T follicular helper cell (primary cell): Measurements from ENCODE around the gene KRT72.
"Not testable (repeated sequence)": the region's sequence is repeated elsewhere in the genome, so short reads cannot be mapped to it uniquely, and the experiment has no call there.

ENCODE experiments used
- DNase-seq: peaks from one replicate; pipeline ENCODE4 v3.0.0-alpha.2; 2020; ENCODE audit warnings: low read depth

The KRT72 gene

DNA sequence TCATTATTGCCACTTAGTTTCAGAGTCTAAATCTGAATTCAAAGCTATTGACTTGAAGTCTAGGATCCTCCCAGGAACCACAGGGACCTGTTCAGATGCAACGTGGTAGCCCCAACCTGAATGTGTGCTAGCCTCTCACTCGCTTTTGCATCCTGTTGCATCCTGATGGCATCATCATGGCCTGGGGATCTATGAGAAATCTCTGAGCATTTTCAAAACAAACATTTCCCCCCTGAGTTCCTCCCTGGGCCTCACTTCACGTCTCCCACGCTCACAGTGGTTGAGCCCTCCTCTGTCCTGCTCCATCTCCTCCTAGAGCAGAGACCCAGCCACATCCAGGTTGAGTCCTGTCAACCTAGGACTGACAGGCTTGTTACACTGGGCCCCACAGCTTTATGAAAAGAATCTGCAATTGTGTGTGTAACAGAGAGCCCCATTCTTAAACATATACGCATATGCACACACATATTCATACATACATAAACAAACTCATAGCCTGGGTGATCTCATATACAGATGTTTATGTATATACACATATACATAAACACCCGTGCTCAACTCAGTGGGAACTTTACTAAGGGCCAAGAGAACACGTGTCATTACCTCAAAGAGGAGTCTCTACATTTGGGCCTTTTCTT, 5.4 kb upstream of the KRT72 start:
- DNase-seq = no peak

DNA sequence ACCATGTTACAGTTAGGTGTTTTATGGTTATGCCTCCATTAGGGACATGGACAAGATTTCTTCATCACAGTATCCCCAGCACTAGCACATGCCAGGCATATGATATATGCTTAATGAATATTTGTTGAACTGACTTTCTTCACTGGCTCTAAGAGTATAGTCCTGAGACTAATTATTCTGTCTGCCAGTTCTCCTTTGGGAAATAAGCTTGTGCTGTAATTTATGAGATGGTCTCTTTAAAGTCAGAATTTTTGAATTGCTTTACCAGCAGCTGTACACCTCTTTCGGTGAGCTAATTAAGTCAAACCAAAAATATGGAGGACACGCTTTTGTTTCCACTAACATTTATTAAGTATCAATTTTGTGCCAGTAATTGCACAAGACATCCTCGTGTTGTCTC, 4.8 kb upstream of the KRT72 start:
- no peak for DNase-seq

- DNase-seq = no peak
Measured at GRCh38 chr12:52605542-52605941, 4.3 kb upstream of the KRT72 start.

- DNase-seq = no peak
Measured at GRCh38 chr12:52604859-52605258, 3.6 kb upstream of the KRT72 start.

DNA sequence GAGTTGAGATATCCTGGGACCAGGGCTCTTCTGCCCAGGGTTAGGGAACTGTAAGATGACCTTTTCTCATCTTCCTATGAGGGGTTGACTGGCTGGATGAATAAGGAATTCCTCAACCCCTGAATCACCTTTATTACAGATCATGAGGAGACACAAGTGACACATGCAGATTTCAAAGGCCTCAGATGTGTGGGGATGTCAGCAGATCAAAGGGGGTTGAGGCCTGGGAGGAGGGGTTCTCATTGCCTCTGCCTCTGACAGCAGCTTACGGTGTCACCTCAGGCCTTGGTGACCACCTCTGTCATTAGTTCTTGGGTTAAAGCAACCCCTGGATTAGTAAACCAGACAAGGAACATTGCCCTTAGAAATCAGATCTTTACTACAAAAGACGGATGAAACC, 2.1 kb upstream of the KRT72 start:
- no peak for DNase-seq

DNA sequence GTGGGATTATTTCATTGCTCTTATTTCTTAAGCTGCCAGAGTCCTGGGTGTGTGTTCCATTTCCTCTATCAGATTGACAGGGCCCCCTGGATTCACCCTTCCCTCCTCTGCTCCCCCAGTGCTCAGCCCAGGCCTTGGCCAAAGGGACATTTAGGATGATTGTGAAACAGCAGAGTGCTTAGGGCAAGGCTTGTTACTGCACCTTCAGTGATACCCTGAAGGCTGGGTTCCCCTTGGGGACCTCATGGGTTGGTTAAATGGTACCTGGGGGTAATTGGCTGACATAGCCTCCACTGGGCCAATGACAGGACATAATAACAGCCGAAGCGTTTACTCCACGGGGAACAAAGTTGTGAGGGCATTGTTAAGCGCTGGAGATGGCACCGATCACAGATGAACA, 1.3 kb upstream of the KRT72 start:
- DNase-seq = no peak

DNA sequence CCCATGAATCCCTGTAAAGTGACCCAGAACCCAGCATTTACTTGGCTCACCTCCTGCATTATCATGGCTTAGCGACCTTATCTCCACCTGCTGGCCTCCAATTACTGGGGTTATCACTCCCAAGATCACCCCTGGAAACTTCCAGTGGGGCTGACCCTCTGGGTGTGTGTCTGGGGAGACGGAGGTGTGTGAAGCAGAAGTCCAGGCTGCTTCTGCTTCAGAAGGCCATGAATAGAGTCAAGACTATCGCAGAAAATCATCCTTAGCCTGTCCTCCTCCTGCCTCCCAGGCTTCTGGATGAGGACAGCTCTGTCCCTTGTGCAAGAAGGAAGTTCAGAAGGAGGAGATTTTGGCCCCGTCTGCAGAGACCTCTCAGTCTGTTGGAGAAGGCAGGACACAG, 408 bp upstream of the KRT72 start:
- no peak for DNase-seq

DNA sequence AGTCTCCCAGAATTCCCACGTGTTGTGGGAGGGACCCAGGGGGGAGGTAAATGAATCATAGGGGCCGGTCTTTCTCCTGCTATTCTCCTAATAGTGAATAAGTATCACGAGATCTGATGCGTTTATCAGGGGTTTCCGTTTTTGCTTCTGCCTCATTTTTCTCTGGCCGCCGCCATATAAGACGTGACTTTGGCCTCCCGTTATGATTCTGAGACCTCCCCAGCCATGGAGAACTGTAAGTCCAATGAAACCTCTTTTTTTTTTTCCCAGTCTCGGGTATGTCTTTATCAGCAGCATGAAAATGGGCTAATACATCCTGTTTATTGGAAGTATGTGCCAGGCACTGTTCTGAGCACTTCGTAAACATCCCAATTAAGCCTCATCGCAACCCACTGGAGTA, 788 bp downstream of the KRT72 start:
- no peak for DNase-seq

GRCh38 chr12:52600071-52600470, 1.2 kb downstream of the KRT72 start:
- DNase-seq = no peak

DNA sequence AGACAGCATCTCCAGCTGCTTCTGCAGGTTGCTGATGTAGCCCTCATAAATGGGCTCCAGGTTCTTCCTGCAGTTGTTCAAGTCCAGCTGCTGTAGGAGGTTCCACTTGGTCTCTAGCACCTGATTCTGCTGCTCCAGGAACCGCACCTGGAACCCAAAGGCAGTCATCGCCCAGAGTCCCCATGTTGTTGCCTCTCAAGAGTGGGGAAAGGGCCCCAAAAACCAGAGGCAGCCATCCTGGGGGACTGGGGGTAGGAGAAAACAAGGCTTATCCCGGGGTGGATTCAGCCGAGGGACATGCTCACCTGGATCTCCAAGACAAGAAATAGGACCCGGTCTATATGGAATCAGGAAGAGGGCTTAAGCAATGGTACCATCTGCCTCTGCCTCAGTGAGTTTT, 2.3 kb downstream of the KRT72 start:
- DNase-seq = no peak

DNA sequence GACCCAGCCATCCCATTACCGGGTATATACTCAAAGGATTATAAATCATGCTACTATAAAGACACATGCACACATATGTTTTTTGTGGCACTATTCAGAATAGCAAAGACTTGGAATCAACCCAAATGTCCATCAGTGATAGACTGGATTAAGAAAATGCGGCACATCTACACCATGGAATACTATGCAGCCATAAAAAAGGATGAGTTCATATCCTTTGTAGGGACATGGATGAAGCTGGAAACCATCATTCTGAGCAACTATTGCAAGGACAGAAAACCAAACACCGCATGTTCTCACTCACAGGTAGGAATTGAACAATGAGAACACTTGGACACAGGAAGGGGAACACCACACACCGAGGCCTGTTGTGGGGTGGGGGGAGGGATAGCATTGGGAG, 7.0 kb downstream of the KRT72 start:
- DNase-seq = not testable (repeated sequence)

DNA sequence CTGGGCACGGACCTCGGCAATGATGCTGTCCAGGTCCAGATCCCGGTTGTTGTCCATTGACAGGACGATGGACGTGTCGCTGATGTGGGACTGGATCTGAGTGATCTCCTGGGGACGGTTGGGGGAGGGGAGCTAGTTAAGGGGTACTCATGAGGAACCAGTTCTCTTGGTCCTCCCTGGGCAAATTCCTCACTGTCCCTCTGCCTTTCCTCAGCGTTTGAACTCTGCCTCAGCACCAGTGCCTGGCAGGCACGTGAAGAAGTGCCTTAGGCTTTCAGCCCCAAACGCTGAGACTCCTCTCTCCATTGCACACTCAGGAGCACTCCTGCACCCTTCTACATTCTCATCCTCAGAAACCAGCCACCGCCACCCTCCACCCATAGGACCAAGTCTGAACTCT, 9.7 kb downstream of the KRT72 start:
- DNase-seq = no peak

GRCh38 chr12:52590021-52590420, 11.2 kb downstream of the KRT72 start:
- DNase-seq = no peak

DNA sequence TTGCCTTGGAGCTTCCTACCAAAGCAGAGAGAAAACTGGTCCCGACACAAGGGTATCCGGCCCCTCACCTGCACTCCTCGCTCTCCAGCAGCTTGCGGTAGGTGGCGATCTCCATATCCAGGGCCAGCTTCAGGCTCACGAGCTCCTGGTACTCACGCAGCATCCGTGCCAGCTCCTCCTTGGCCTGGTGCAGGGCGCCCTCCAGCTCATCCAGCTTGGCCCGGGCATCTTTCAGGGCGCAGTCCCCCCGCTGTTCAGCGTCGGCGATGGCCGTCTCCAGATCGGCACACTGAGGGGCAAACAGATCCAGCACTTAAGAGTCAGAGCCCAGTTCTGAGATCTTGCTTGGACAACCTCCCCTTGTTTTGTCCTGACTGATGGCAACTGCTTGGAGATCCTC, 13.7 kb downstream of the KRT72 start:
- no peak for DNase-seq

GRCh38 chr12:52585946-52586345, 15.3 kb downstream of the KRT72 start:
- DNase-seq = peak; percentile 48

- no peak for DNase-seq
Measured at GRCh38 chr12:52585066-52585465, 16.2 kb downstream of the KRT72 start.

DNA sequence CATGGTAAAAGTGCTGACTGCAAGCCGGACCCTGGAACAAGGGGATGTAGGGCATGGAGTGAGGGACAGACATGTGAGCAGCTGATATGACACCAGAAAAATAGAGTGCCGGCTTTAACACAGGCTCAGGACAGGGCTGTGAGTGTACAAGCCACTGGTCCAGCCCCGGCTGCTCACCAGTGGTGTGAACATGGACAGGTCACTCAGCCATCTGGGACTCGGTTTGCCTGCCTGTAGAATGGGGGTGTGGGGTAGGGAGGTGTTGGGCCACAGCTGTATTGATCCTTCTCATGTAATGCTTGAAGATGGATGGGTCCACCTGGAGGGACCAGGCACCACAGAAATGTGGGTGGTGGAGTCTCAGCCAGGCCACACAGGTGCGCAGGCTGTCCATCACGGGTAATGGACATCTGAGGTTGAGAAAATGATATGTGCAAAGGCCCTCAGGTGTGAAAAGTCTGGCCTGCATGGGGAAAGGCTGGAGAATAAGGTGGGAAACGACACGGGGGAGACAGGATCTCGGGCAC, 17.0 kb downstream of the KRT72 start:
- no peak for DNase-seq

DNA sequence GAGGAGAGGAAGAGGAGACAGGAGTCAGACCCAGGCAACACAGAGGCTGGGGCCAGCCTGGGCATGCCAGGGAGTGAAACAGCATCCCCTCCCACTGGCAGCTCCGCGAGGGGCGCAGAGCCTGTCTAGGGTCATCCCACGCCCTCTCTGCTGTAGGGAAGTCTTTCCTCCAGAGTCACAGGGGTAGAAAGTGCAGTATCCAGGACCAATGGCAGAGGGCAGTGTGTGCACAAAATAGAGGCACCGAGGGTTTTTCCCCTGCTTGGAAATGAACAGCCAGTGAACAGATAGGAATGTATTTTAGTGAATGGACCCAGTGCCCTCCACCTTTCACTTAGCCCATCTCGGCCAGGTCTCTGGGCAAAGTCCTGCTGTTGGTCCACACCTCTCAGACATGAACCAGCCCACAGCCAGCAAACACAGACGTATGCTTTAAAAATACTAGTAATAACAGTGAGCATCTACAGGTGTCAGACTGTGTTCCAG, 18.2 kb downstream of the KRT72 start:
- peak; percentile 32 for DNase-seq

- no peak for DNase-seq
Measured at GRCh38 chr12:52582486-52582885, 18.8 kb downstream of the KRT72 start.

- no peak for DNase-seq
Measured at GRCh38 chr12:52581481-52581880, 19.8 kb downstream of the KRT72 start.

DNA sequence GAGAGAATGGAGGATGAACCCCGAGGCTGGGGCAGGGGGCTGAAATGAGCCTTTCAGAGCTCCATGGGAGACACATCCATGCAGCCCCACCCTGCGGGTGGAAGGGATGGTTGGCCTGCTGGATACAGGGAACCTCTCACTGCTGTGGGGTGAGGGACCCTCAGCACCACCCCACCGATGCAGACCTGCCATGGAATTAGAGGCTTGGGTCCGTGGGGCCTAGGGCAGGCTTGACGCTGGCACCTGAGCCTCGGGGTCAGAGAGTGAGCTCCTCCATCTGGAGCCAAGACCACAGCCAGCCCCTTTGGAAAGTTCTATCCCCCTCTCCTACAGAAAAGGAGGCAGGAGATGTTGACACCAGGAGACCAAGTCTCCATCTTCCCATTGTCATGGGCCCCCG, 20.2 kb downstream of the KRT72 start:
- no peak for DNase-seq

- DNase-seq = no peak
Measured at GRCh38 chr12:52580496-52580895, 20.8 kb downstream of the KRT72 start.

- DNase-seq = no peak
Measured at GRCh38 chr12:52579468-52580465, 21.5 kb downstream of the KRT72 start.
